NB4 (cell line): Measurements from ENCODE around the gene SOX8.
A peak's percentile ranks its signal among the peaks of the same experiment; 100 is the strongest.

ENCODE experiments used
- DNase-seq: peaks from one replicate; pipeline ENCODE4 v3.0.0; 2010; ENCODE audit warnings: low read depth
- H3K4me3 ChIP-seq: one replicate; pipeline ENCODE4 v1.5.1; 2011; ENCODE audit warnings: mild to moderate bottlenecking, low read depth, low read length, moderate library complexity
- MAX ChIP-seq: IDR thresholded peaks from 2 replicates; pipeline ENCODE4 v1.6.1; 2011; ENCODE audit warnings: low read depth, low read length
- MYC ChIP-seq: IDR thresholded peaks from 2 replicates; pipeline ENCODE4 v1.6.1; 2011; ENCODE audit warnings: low read depth, low read length
- POLR2A ChIP-seq: IDR thresholded peaks from 2 replicates; pipeline ENCODE4 v1.6.1; 2011; ENCODE audit warnings: mild to moderate bottlenecking; ENCODE audit not compliant: insufficient read length; ENCODE audit errors: extremely low read depth
- TF ChIP-seq, protein P1 (sequence below): IDR thresholded peaks from one replicate; pipeline ENCODE4 v1.5.1; 2012; ENCODE audit warnings: low read depth, low read length

Gene SOX8

GRCh38 chr16:1033128-1033679 lies 51.6 kb downstream of the SOX8 start:
- no peak overlapping the region for H3K4me3 ChIP-seq
- DNase-seq: no peak
- no peak for TF ChIP-seq POLR2A
- TF ChIP-seq MYC: no peak
- TF ChIP-seq, protein P1, sequence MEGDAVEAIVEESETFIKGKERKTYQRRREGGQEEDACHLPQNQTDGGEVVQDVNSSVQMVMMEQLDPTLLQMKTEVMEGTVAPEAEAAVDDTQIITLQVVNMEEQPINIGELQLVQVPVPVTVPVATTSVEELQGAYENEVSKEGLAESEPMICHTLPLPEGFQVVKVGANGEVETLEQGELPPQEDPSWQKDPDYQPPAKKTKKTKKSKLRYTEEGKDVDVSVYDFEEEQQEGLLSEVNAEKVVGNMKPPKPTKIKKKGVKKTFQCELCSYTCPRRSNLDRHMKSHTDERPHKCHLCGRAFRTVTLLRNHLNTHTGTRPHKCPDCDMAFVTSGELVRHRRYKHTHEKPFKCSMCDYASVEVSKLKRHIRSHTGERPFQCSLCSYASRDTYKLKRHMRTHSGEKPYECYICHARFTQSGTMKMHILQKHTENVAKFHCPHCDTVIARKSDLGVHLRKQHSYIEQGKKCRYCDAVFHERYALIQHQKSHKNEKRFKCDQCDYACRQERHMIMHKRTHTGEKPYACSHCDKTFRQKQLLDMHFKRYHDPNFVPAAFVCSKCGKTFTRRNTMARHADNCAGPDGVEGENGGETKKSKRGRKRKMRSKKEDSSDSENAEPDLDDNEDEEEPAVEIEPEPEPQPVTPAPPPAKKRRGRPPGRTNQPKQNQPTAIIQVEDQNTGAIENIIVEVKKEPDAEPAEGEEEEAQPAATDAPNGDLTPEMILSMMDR: no peak
- TF ChIP-seq MAX: no peak

- TF ChIP-seq, protein P1: no peak
- TF ChIP-seq MYC (no peak), MAX (no peak), POLR2A (no peak)
- DNase-seq: no peak
- H3K4me3 ChIP-seq: no peak overlapping the region
Observed at GRCh38 chr16:1034230-1035065, 52.9 kb downstream of the SOX8 start.

- DNase-seq: no peak
- no peak overlapping the region for H3K4me3 ChIP-seq
- no peak for TF ChIP-seq MAX
- TF ChIP-seq POLR2A: no peak
- TF ChIP-seq, protein P1: no peak
- TF ChIP-seq MYC: no peak
Observed at GRCh38 chr16:1035066-1035415, 53.5 kb downstream of the SOX8 start.

GRCh38 chr16:1036166-1036565 lies 54.6 kb downstream of the SOX8 start:
- peak; percentile 47 for DNase-seq
- TF ChIP-seq, protein P1: no peak
- TF ChIP-seq MYC (no peak), MAX (no peak), POLR2A (no peak)
- no peak overlapping the region for H3K4me3 ChIP-seq
